H1 (cell line): ENCODE results near the gene PVALB.

Source experiments
- BACH1 ChIP-seq: IDR thresholded peaks from 2 replicates; pipeline ENCODE4 v1.6.1; 2012; ENCODE audit warnings: low read length, improper control_type of control experiment
- GABPA ChIP-seq: IDR thresholded peaks from 2 replicates; pipeline ENCODE4 v1.6.1; 2011; ENCODE audit warnings: mild to moderate bottlenecking, low read length, moderate library complexity, borderline replicate concordance; ENCODE audit not compliant: insufficient read depth
- KDM5A ChIP-seq: fragments of 200-600 bp; IDR thresholded peaks from 2 replicates; pipeline ENCODE4 v1.7.1; 2012; ENCODE audit warnings: mild to moderate bottlenecking, low read length, inconsistent platforms, mixed read lengths
- POLR2AphosphoS5 ChIP-seq: IDR thresholded peaks from 2 replicates; pipeline ENCODE4 v1.6.1; 2011; ENCODE audit warnings: low read depth, low read length
- YY1 ChIP-seq: IDR thresholded peaks from 2 replicates; pipeline ENCODE4 v1.6.1; 2011; ENCODE audit warnings: low read depth, mild to moderate bottlenecking, low read length
- TF ChIP-seq, protein P1 (sequence below), 3 experiments: IDR thresholded peaks; 1 replicate in 2 of 3; 2 replicates in 1 of 3; pipeline versions ENCODE4 v1.5.1 to v1.6.1; 2011; ENCODE audit warnings: low read length in 3 of 3, mild to moderate bottlenecking in 3 of 3, inconsistent platforms in 2 of 3, low read depth in 1 of 3, moderate library complexity in 1 of 3; ENCODE audit not compliant: insufficient read depth in 1 of 3; ENCODE audit errors: control extremely low read depth in 1 of 3
- TF ChIP-seq, protein P2 (sequence below): IDR thresholded peaks from 2 replicates; pipeline ENCODE4 v1.6.1; 2011; ENCODE audit warnings: low read depth, mild to moderate bottlenecking, low read length; ENCODE audit not compliant: insufficient read depth

DNA sequence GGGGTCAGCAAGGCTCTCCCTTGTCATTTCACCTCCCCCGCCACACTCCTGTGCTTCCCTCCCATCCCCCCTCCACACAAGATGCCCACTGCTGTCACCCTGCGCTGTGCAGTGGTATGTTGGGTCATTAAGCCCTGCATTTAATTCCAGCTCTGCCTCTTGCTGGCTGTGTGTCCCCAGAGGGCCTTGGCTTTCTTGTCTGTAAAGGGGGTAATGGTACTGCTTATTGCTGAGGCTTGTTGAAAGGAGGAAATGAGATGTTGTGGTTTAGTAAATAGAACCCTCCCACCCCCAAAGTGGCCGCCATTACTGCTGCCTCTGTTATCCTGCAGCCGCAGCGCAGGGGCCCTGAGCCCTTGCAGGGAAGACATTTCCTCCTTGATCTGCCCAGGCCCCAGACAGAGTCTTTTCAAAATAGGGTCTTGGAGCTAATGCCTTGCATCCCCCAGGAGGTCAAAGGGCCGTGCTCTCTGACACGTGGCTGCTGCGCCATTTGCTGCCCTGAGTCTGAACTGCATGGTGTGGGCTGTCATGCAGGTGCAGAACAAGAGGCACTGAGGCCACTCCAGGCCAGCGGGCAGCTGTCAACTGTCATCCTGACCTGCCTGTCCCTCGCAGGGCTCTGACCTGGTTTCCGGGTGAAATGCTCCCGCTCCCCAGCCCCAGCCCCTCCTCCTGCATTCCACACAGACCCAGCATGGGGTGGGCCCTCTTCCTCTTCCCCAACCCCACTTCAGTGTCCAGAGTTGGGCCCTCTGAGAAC is 18.7 kb downstream of the PVALB start:
- TF ChIP-seq, protein P1, sequence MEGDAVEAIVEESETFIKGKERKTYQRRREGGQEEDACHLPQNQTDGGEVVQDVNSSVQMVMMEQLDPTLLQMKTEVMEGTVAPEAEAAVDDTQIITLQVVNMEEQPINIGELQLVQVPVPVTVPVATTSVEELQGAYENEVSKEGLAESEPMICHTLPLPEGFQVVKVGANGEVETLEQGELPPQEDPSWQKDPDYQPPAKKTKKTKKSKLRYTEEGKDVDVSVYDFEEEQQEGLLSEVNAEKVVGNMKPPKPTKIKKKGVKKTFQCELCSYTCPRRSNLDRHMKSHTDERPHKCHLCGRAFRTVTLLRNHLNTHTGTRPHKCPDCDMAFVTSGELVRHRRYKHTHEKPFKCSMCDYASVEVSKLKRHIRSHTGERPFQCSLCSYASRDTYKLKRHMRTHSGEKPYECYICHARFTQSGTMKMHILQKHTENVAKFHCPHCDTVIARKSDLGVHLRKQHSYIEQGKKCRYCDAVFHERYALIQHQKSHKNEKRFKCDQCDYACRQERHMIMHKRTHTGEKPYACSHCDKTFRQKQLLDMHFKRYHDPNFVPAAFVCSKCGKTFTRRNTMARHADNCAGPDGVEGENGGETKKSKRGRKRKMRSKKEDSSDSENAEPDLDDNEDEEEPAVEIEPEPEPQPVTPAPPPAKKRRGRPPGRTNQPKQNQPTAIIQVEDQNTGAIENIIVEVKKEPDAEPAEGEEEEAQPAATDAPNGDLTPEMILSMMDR (IDR thresholded peaks at IDR 0.05; ENCODE audit: control extremely low read depth in 1 of 3, insufficient read depth in 1 of 3, low read depth in 1 of 3, low read length in 3 of 3), result no peak
- TF ChIP-seq, protein P2, sequence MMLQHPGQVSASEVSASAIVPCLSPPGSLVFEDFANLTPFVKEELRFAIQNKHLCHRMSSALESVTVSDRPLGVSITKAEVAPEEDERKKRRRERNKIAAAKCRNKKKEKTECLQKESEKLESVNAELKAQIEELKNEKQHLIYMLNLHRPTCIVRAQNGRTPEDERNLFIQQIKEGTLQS, result no peak
- TF ChIP-seq GABPA (no peak), POLR2AphosphoS5 (no peak), BACH1 (no peak), YY1 (peak; percentile 25; the same call in 1 of the 2 replicates), KDM5A (no peak)
